Suprapubic skin (tissue), 3 donors: Measurements from ENCODE around the gene AGBL1.

Source experiments
- EP300 ChIP-seq: sonication (generic); formaldehyde crosslinking; IDR thresholded peaks from one replicate; pipeline ENCODE4 v1.6.1; 2017; ENCODE audit warnings: antibody characterized with exemption
- POLR2A ChIP-seq, 2 donors: fragments of 450-650 bp; IDR thresholded peaks; one replicate each; pipeline ENCODE4 v1.6.1; 2017; ENCODE audit warnings: antibody characterized with exemption in 2 of 2, mild to moderate bottlenecking in 2 of 2, moderate library complexity in 2 of 2
- TF ChIP-seq, protein P1 (sequence below), 2 donors: fragments of 200-600 bp in 1 of 2; fragments of 450-650 bp in 1 of 2; sonication (generic) in 1 of 2; IDR thresholded peaks; one replicate each; pipeline ENCODE4 v1.5.1; 2016 to 2019; ENCODE audit warnings: antibody characterized with exemption in 2 of 2, mild to moderate bottlenecking in 1 of 2, moderate library complexity in 1 of 2

DNA sequence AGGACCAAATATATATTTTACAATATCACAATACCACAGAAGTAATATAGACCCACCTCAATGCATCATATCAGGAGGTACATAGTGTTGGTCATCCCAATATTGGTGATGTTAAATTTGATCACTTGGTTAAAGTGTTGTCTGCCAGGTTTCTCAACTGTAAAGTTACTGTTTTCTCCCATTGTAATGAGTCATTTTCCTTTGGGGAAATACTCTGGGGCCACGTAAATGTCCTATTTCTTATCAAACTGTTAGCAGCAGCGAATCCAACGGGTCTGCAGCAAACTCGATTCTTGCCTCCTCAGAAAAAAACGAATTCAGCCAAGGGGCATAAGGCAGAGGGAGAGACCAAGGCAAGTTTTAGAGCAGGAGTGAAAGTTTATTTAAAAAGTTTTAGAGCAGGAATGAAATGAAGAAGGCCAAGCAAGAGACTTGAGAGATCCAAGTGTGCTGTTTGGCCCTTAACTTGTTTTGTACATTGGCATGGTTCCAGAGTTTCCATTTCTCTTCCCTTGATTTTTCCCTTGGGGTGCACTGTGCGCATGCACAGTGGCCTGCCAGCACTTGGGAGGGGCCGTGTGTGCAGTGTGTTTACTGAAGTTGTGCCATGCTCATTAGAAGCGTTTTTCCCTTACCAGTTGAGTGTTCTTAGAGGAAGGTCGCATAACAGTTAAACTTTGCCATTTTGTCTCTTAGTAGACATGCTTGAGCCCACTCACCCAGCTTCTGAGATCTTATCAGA is 512.5 kb downstream of the AGBL1 start:
- TF ChIP-seq, protein P1, sequence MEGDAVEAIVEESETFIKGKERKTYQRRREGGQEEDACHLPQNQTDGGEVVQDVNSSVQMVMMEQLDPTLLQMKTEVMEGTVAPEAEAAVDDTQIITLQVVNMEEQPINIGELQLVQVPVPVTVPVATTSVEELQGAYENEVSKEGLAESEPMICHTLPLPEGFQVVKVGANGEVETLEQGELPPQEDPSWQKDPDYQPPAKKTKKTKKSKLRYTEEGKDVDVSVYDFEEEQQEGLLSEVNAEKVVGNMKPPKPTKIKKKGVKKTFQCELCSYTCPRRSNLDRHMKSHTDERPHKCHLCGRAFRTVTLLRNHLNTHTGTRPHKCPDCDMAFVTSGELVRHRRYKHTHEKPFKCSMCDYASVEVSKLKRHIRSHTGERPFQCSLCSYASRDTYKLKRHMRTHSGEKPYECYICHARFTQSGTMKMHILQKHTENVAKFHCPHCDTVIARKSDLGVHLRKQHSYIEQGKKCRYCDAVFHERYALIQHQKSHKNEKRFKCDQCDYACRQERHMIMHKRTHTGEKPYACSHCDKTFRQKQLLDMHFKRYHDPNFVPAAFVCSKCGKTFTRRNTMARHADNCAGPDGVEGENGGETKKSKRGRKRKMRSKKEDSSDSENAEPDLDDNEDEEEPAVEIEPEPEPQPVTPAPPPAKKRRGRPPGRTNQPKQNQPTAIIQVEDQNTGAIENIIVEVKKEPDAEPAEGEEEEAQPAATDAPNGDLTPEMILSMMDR (IDR thresholded peaks at IDR 0.05) = no peak
- no peak for TF ChIP-seq POLR2A (IDR thresholded peaks at IDR 0.05)
- TF ChIP-seq EP300 = no peak
